ENCODE results near the gene IGSF11. TPM values are rescaled to one million over a fixed set of nuclear protein-coding genes. Genes with fewer than 3 reads are reported as not detected.
"Not testable (repeated sequence)": the region's sequence is repeated elsewhere in the genome, so short reads cannot be mapped to it uniquely, and the experiment has no call there.

Gene IGSF11
- total RNA-seq, 2 experiments from 2014 or later, result 0.53 to 0.58 TPM

- ChIA-PET CTCF (interaction anchor here (1.3 kb wide), 1 partner anchor 17 kb away, joined by 4 read pairs; no protein-coding TSS in a partner anchor), POLR2A (no interaction called here)
- peaks cover 4 to 10% of the 10 kb centered on the region in 2 experiments for H3K9me3 ChIP-seq (ENCODE audit: control insufficient read depth in 1 of 2, insufficient read depth in 1 of 2, low read length in 2 of 2)
- no peaks in the 10 kb centered on the region for H3K36me3 ChIP-seq (ENCODE audit: insufficient read depth, low read length)
- H3K4me1 Mint-ChIP-seq (ENCODE audit: low read depth), result no peaks in the 10 kb centered on the region
- H3K27ac Mint-ChIP-seq, result no peak overlapping the region
- peaks cover 42% of the 10 kb centered on the region for H3K27me3 Mint-ChIP-seq
- H3K9me3 Mint-ChIP-seq, result peaks cover 9% of the 10 kb centered on the region
- no peak overlapping the region for H3K27ac ChIP-seq (ENCODE audit: low read depth in 1 of 2, low read length in 2 of 2)
- TF ChIP-seq, protein P1, sequence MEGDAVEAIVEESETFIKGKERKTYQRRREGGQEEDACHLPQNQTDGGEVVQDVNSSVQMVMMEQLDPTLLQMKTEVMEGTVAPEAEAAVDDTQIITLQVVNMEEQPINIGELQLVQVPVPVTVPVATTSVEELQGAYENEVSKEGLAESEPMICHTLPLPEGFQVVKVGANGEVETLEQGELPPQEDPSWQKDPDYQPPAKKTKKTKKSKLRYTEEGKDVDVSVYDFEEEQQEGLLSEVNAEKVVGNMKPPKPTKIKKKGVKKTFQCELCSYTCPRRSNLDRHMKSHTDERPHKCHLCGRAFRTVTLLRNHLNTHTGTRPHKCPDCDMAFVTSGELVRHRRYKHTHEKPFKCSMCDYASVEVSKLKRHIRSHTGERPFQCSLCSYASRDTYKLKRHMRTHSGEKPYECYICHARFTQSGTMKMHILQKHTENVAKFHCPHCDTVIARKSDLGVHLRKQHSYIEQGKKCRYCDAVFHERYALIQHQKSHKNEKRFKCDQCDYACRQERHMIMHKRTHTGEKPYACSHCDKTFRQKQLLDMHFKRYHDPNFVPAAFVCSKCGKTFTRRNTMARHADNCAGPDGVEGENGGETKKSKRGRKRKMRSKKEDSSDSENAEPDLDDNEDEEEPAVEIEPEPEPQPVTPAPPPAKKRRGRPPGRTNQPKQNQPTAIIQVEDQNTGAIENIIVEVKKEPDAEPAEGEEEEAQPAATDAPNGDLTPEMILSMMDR (IDR thresholded peaks at IDR 0.05), result no peak
- no peaks in the 10 kb centered on the region for H3K4me1 ChIP-seq (ENCODE audit: insufficient read depth, low read length)
- H3K27me3 ChIP-seq (ENCODE audit: control insufficient read depth in 1 of 2, insufficient read depth in 2 of 2, low read length in 2 of 2), result peaks cover 0 to 5% of the 10 kb centered on the region in 2 experiments
- H3K36me3 Mint-ChIP-seq (ENCODE audit: low read depth), result no peaks in the 10 kb centered on the region
- ATAC-seq (ENCODE audit: poor library complexity) (no peak), DNase-seq (no peak)
- no peak overlapping the region for H3K4me3 Mint-ChIP-seq
- no peak overlapping the region for H3K4me3 ChIP-seq (ENCODE audit: low read length)
- intact Hi-C loops (cut with DNase I, micrococcal nuclease), result no loop called here
These were observed 166.6 kb downstream of the IGSF11 start for GRCh38 chr3:118868051-118868450.

- Histone ChIP-seq H3K27ac (ENCODE audit: low read depth in 1 of 2, low read length in 2 of 2) (no peak overlapping the region), H3K4me1 (ENCODE audit: insufficient read depth, low read length) (no peaks in the 10 kb centered on the region), H3K9me3 (ENCODE audit: control insufficient read depth in 1 of 2, insufficient read depth in 1 of 2, low read length in 2 of 2) (no peaks in the 10 kb centered on the region), H3K27me3 (ENCODE audit: control insufficient read depth in 1 of 2, insufficient read depth in 2 of 2, low read length in 2 of 2) (peaks cover 0 to 7% of the 10 kb centered on the region in 2 experiments), H3K4me3 (ENCODE audit: low read length) (no peak overlapping the region), H3K36me3 (ENCODE audit: insufficient read depth, low read length) (no peaks in the 10 kb centered on the region)
- H3K9me3 Mint-ChIP-seq, result peaks cover 3% of the 10 kb centered on the region
- peaks cover 30% of the 10 kb centered on the region for H3K27me3 Mint-ChIP-seq
- no peaks in the 10 kb centered on the region for H3K4me1 Mint-ChIP-seq (ENCODE audit: low read depth)
- intact Hi-C loops (cut with DNase I, micrococcal nuclease), result no loop called here
- H3K36me3 Mint-ChIP-seq (ENCODE audit: low read depth), result no peaks in the 10 kb centered on the region
- POLR2A ChIA-PET, result no interaction called here
- CTCF ChIA-PET, result no interaction called here
- H3K27ac Mint-ChIP-seq, result no peak overlapping the region
- no peak overlapping the region for H3K4me3 Mint-ChIP-seq
- TF ChIP-seq, protein P1 (IDR thresholded peaks at IDR 0.05), result no peak
- ATAC-seq (ENCODE audit: poor library complexity), result no peak
- no peak for DNase-seq
These were observed 170.8 kb downstream of the IGSF11 start for GRCh38 chr3:118863731-118864322.

- POLR2A ChIA-PET, result no interaction called here
- Histone ChIP-seq H3K36me3 (ENCODE audit: insufficient read depth, low read length) (no peaks in the 10 kb centered on the region), H3K4me3 (ENCODE audit: low read length) (no peak overlapping the region), H3K9me3 (ENCODE audit: control insufficient read depth in 1 of 2, insufficient read depth in 1 of 2, low read length in 2 of 2) (no peaks in the 10 kb centered on the region), H3K27me3 (ENCODE audit: control insufficient read depth in 1 of 2, insufficient read depth in 2 of 2, low read length in 2 of 2) (peaks cover 0 to 7% of the 10 kb centered on the region in 2 experiments), H3K27ac (ENCODE audit: low read depth in 1 of 2, low read length in 2 of 2) (no peak overlapping the region), H3K4me1 (ENCODE audit: insufficient read depth, low read length) (no peaks in the 10 kb centered on the region)
- CTCF ChIA-PET, result no interaction called here
- H3K4me3 Mint-ChIP-seq, result no peak overlapping the region
- no peaks in the 10 kb centered on the region for H3K36me3 Mint-ChIP-seq (ENCODE audit: low read depth)
- H3K9me3 Mint-ChIP-seq, result peaks cover 3% of the 10 kb centered on the region
- intact Hi-C loops (cut with DNase I, micrococcal nuclease), result no loop called here
- no peaks in the 10 kb centered on the region for H3K4me1 Mint-ChIP-seq (ENCODE audit: low read depth)
- ATAC-seq (ENCODE audit: poor library complexity) (no peak), DNase-seq (no peak)
- no peak overlapping the region for H3K27ac Mint-ChIP-seq
- TF ChIP-seq, protein P1 (IDR thresholded peaks at IDR 0.05), result no peak
- peaks cover 17% of the 10 kb centered on the region for H3K27me3 Mint-ChIP-seq
These were observed 174.7 kb downstream of the IGSF11 start for GRCh38 chr3:118859950-118860349.

DNA sequence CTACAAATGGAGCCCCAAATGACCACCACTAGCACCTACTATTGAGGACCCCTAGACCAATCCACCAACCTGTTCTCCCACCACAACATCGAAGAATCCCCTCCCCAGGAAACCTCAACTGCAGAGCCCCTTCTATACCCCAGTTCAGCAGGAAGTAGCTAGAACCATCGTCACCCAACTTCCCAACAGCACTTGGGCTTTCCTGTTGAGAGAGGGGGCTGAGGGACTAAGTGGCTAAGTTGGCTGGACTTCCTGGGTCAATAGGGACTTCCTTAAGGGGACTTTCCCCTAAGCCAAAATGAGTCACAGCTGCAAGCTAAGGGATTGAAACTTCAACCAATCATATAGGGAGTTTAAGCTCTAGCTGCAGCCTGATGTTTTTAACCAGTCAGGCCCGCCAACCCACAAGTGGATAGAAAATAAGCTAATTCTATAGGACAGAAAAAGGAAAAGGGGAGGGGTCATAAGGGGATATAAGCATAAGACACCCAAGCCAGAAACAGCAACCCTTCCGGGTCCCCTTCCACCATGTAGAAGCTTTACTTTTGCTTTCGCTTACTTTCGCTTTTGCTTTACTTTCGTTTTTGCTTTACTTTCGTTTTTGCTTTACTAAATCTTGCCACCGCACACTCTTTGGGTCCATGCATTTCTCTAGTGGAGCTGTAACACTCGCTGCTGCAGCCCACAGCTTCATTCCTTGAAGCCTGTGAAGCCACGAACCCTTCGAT is 183.0 kb downstream of the IGSF11 start:
- DNase-seq, result peak in 3 of 14 experiments; percentile 49 to 67 (median 52)
- Histone ChIP-seq H3K4me3 (ENCODE audit: low read length) (peak overlapping the region; percentile 24), H3K27ac (ENCODE audit: low read depth in 1 of 2, low read length in 2 of 2) (peak overlapping the region in 1 of 2 donors; percentile 16)
- intact Hi-C loops (cut with DNase I, micrococcal nuclease); H3K27ac Mint-ChIP-seq; H3K27me3 ChIP-seq (ENCODE audit: control insufficient read depth in 1 of 2, insufficient read depth in 2 of 2, low read length in 2 of 2); ATAC-seq (ENCODE audit: poor library complexity); H3K27me3 Mint-ChIP-seq; H3K36me3 Mint-ChIP-seq (ENCODE audit: low read depth); H3K4me1 Mint-ChIP-seq (ENCODE audit: low read depth); H3K4me1 ChIP-seq (ENCODE audit: insufficient read depth, low read length); H3K36me3 ChIP-seq (ENCODE audit: insufficient read depth, low read length); H3K9me3 Mint-ChIP-seq; POLR2A ChIA-PET; H3K9me3 ChIP-seq (ENCODE audit: control insufficient read depth in 1 of 2, insufficient read depth in 1 of 2, low read length in 2 of 2): not testable (repeated sequence)
- CTCF ChIA-PET, result interaction anchor here (1.2 kb wide), 1 partner anchor 31 kb away, joined by 3 read pairs; no protein-coding TSS in a partner anchor
- H3K4me3 Mint-ChIP-seq, result peak overlapping the region; percentile 18
